ENCODE measurements around the gene INTS4.
A peak's percentile ranks its signal among the peaks of the same experiment; 100 is the strongest.
"Not testable (repeated sequence)": the region's sequence is repeated elsewhere in the genome, so short reads cannot be mapped to it uniquely, and the experiment has no call there.

Gene INTS4

GRCh38 chr11:77884186-77884828, 110.2 kb downstream of the INTS4 start:
- no peak for DNase-seq (ENCODE audit: low read depth)
- no peak overlapping the region for H3K4me3 ChIP-seq (ENCODE audit: low read length)
- TF ChIP-seq, protein P1, sequence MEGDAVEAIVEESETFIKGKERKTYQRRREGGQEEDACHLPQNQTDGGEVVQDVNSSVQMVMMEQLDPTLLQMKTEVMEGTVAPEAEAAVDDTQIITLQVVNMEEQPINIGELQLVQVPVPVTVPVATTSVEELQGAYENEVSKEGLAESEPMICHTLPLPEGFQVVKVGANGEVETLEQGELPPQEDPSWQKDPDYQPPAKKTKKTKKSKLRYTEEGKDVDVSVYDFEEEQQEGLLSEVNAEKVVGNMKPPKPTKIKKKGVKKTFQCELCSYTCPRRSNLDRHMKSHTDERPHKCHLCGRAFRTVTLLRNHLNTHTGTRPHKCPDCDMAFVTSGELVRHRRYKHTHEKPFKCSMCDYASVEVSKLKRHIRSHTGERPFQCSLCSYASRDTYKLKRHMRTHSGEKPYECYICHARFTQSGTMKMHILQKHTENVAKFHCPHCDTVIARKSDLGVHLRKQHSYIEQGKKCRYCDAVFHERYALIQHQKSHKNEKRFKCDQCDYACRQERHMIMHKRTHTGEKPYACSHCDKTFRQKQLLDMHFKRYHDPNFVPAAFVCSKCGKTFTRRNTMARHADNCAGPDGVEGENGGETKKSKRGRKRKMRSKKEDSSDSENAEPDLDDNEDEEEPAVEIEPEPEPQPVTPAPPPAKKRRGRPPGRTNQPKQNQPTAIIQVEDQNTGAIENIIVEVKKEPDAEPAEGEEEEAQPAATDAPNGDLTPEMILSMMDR (conservative IDR thresholded peaks at IDR 0.05; ENCODE audit: low read depth, low read length), result no peak

DNA sequence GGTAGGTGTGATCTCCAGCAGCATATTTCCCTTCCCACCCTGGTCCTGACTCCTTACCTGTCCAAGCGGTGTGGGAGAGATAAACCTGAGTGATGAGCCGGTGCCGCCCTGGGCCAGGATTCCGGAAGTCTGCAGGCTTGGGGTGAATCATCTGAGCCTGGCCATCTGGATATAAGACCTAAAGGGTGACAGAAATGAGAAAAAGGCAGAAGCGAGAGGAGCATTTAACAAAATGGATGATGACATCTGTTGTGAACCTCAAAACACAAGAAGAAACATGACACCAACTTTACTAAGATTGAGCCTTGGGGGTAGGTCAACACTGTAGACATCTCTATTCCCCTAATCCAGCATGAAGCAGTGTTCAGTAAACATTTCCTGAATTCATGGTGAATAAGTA, 110.7 kb downstream of the INTS4 start:
- no peak overlapping the region for H3K4me3 ChIP-seq (ENCODE audit: low read length)
- TF ChIP-seq, protein P1 (conservative IDR thresholded peaks at IDR 0.05; ENCODE audit: low read depth, low read length), result no peak
- DNase-seq (ENCODE audit: low read depth), result no peak

DNA sequence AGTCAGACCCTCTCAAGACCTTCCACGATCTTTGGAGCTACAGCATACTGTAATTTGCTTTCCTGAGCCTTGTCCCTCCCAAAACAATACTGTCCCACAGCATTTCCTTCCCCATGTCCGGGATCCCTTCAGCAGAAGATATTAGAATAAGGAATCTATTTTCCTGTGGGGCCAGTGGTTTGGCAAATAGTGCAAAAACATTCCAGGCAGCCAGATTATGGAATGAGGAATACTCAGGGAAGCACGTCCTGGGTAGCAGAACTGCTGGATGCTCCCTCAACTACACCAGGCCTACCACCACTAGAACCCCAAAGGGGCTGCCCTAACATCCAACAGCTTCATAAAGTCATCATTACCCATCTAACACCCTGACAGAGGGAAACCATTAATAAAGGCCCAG, 112.1 kb downstream of the INTS4 start:
- no peak for DNase-seq (ENCODE audit: low read depth)
- no peak overlapping the region for H3K4me3 ChIP-seq (ENCODE audit: low read length)
- TF ChIP-seq, protein P1 (conservative IDR thresholded peaks at IDR 0.05; ENCODE audit: low read depth, low read length), result no peak

GRCh38 chr11:77879218-77879617, 115.2 kb downstream of the INTS4 start:
- TF ChIP-seq, protein P1 (conservative IDR thresholded peaks at IDR 0.05; ENCODE audit: low read depth, low read length), result no peak
- no peak for DNase-seq (ENCODE audit: low read depth)
- H3K4me3 ChIP-seq (ENCODE audit: low read length), result no peak overlapping the region

DNA sequence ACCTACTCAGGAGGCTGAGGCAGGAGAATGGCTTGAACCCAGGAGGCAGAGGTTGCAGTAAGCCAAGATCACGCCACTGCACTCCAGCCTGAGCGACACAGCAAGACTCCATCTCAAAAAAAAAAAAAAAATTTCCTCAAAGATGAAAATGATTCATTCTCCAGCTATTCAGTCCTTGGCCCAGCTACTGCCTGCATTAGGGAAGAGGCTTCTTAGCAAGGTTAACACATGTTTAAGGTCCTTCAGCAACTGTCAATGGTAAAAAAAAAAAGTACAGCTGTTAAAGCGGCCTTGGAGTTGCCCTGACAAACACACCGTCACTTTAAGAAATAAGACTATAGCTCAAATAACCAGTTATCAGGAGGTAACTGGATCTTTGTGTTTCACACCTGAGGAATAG, 116.2 kb downstream of the INTS4 start:
- not testable (repeated sequence) for H3K4me3 ChIP-seq (ENCODE audit: low read length)
- peak; percentile 4 for DNase-seq (ENCODE audit: low read depth)

DNA sequence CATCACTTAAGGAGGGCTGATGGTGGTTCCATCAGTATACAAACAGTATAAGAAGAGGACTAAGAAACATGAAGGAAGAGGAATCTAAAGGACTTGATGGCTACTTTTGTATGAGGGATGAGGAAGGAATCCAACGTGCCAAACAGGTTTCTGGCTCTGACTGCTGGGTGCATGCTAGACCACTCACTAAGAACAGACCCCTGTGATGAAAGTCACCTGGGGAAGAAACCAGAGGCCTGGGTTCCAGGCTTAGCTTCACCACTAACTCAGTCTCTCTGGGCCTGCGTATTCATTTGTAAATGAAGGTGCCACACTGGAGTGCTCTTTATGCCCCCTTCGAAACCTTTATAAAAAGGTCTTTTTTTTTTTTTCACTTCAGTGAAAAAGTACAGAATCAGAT, 118.4 kb downstream of the INTS4 start:
- H3K4me3 ChIP-seq (ENCODE audit: low read length), result no peak overlapping the region
- TF ChIP-seq, protein P1 (conservative IDR thresholded peaks at IDR 0.05; ENCODE audit: low read depth, low read length), result no peak
- no peak for DNase-seq (ENCODE audit: low read depth)

GRCh38 chr11:77874206-77874605, 120.3 kb downstream of the INTS4 start:
- no peak overlapping the region for H3K4me3 ChIP-seq (ENCODE audit: low read length)
- TF ChIP-seq, protein P1 (conservative IDR thresholded peaks at IDR 0.05; ENCODE audit: low read depth, low read length), result no peak
- no peak for DNase-seq (ENCODE audit: low read depth)
